ENCODE results near the gene AQP2.

DNA sequence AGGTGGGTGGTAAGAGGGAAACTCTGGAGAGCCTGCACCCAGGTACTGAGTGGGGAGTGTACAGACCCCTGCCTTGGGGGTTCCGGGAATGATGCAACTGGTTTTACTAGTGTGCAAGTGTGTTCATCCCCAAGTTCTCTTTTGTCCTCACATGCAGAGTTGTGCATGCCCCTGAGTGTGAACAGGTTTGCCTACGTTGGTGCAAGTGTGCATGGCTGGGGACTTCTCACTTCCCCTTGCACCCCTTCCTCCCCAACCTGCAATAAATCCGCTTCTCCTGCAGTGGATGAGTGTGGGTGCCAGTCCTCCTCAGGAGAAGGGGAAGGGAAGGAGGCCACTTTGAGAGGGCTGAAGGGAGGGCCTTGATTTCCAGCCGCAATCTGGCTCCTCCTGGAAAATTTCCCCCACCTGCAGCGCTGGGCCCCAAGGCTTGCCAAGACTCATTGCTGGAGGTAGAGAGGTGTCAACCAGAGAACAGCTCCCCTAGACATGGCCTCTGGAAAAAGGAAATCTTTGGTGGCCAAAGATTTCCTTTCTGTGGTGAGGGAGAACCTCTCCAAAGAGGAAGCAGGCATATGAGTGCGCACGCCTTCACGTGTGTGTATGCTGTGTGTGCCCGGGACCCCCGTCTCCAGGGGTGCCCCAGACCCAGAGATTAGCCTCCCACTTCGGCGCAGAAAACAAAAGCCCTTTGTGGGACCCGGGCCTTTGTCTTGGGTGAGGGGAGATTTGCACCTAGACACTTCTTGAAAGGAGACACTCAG lies 5.5 kb downstream of the AQP2 start:
- TF ChIP-seq, protein P1, sequence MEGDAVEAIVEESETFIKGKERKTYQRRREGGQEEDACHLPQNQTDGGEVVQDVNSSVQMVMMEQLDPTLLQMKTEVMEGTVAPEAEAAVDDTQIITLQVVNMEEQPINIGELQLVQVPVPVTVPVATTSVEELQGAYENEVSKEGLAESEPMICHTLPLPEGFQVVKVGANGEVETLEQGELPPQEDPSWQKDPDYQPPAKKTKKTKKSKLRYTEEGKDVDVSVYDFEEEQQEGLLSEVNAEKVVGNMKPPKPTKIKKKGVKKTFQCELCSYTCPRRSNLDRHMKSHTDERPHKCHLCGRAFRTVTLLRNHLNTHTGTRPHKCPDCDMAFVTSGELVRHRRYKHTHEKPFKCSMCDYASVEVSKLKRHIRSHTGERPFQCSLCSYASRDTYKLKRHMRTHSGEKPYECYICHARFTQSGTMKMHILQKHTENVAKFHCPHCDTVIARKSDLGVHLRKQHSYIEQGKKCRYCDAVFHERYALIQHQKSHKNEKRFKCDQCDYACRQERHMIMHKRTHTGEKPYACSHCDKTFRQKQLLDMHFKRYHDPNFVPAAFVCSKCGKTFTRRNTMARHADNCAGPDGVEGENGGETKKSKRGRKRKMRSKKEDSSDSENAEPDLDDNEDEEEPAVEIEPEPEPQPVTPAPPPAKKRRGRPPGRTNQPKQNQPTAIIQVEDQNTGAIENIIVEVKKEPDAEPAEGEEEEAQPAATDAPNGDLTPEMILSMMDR (IDR thresholded peaks at IDR 0.05) = no peak
- TF ChIP-seq POLR2A (IDR thresholded peaks at IDR 0.05) (no peak), POLR2AphosphoS5 (IDR thresholded peaks at IDR 0.05; ENCODE audit: insufficient read depth in 1 of 2, low read depth in 1 of 2) (no peak)
